ENCODE data around the gene KRT35. TPM values are rescaled to one million over a fixed set of nuclear protein-coding genes. Genes with fewer than 3 reads are reported as not detected.
A peak's percentile ranks its signal among the peaks of the same experiment; 100 is the strongest.

The KRT35 gene
- total and polyA plus RNA-seq, 4 donors = not detected

DNA sequence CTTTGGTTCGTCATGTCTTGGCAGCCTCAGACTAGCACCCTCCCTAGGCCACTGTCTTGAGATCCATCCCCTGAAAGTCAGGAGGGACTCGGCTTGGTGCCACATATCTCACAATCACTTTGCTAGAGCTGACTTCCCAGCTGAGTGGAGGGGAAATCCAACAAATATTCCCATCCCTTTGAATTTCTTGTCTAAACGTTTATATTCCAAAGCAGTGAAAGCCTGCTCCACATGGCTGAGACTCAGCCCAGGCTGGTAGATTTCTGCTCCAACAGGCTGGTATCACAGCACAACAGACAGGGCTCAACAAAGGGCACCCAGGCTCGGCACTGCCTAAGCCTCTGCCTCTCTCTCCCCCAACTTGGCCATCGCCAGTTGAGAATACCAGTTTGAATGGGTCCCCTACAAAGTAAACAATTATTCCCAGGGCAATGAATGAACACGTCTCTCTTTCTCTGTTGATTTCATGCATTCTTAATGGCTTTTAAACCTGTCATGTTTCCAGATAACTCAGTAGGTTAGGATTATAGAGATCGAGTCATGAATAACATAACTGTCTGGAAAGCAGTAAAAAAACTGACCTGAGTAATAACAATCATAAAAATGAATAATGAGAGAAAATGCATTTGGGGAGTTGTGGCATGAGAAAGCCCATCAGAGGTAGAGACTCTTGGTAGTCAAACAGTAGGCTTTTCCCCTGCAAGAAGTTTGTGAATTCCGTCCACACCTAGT is 23.5 kb upstream of the KRT35 start:
- ATAC-seq (ENCODE audit: insufficient read depth, low FRiP score) = no peak
- H3K9me3 ChIP-seq (ENCODE audit: control insufficient read depth in 4 of 4, insufficient read depth in 3 of 4, low read length in 3 of 4) = no peaks in the 10 kb centered on the region
- DNase-seq = peak in 2 of 3 donors; percentile 12 to 53
- no peaks in the 10 kb centered on the region for H3K27me3 ChIP-seq (ENCODE audit: control insufficient read depth in 3 of 3, insufficient read depth in 3 of 3, low read length in 2 of 3)
- no peak overlapping the region for H3K4me3 ChIP-seq
- H3K4me1 ChIP-seq (ENCODE audit: control insufficient read depth in 5 of 5, insufficient read depth in 5 of 5, low read length in 5 of 5) = peaks cover 0 to 7% (median 1%) of the 10 kb centered on the region in 5 donors
- no peak overlapping the region for H3K27ac ChIP-seq (ENCODE audit: low read depth in 1 of 2, low read length in 1 of 2)
- H3K36me3 ChIP-seq (ENCODE audit: control insufficient read depth in 4 of 4, insufficient read depth in 4 of 4, low read length in 4 of 4) = no peaks in the 10 kb centered on the region
- TF ChIP-seq, protein P1, sequence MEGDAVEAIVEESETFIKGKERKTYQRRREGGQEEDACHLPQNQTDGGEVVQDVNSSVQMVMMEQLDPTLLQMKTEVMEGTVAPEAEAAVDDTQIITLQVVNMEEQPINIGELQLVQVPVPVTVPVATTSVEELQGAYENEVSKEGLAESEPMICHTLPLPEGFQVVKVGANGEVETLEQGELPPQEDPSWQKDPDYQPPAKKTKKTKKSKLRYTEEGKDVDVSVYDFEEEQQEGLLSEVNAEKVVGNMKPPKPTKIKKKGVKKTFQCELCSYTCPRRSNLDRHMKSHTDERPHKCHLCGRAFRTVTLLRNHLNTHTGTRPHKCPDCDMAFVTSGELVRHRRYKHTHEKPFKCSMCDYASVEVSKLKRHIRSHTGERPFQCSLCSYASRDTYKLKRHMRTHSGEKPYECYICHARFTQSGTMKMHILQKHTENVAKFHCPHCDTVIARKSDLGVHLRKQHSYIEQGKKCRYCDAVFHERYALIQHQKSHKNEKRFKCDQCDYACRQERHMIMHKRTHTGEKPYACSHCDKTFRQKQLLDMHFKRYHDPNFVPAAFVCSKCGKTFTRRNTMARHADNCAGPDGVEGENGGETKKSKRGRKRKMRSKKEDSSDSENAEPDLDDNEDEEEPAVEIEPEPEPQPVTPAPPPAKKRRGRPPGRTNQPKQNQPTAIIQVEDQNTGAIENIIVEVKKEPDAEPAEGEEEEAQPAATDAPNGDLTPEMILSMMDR (IDR thresholded peaks at IDR 0.05; ENCODE audit: control extremely low read depth, extremely low read depth) = no peak
- WGBS, 2 donors = 61 to 77% methylated on average over 8 of the region's 8 CpGs
- no peak overlapping the region for H3K9ac ChIP-seq (ENCODE audit: insufficient read depth in 1 of 2, low read length in 2 of 2)

DNA sequence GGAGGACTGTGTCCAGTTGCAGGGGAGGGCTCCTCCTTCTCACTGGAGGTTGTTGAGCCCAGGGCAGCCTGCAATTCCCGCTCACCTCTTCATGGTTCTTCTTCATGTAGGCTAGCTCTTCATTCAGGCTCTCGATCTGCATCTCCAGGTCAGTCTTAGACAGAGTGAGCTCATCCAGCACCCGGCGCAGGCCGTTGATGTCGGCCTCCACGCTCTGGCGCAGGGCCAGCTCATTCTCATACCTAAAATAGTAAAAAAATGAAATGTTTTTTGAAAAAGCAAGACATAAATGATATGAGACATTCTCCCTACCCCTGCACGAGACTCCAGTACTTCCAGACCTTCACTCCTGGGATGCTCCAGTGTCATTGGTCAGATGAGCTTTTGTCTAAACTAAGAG is 22.3 kb upstream of the KRT35 start:
- no peaks in the 10 kb centered on the region for H3K36me3 ChIP-seq (ENCODE audit: control insufficient read depth in 4 of 4, insufficient read depth in 4 of 4, low read length in 4 of 4)
- no peak overlapping the region for H3K9ac ChIP-seq (ENCODE audit: insufficient read depth in 1 of 2, low read length in 2 of 2)
- H3K9me3 ChIP-seq (ENCODE audit: control insufficient read depth in 4 of 4, insufficient read depth in 3 of 4, low read length in 3 of 4) = no peaks in the 10 kb centered on the region
- no peaks in the 10 kb centered on the region for H3K27me3 ChIP-seq (ENCODE audit: control insufficient read depth in 3 of 3, insufficient read depth in 3 of 3, low read length in 2 of 3)
- ATAC-seq (ENCODE audit: insufficient read depth, low FRiP score) (no peak), DNase-seq (no peak)
- H3K27ac ChIP-seq (ENCODE audit: low read depth in 1 of 2, low read length in 1 of 2) = no peak overlapping the region
- no peak overlapping the region for H3K4me3 ChIP-seq
- 86 to 95% methylated on average over 9 of the region's 9 CpGs for WGBS, 2 donors
- TF ChIP-seq, protein P1 (IDR thresholded peaks at IDR 0.05; ENCODE audit: control extremely low read depth, extremely low read depth) = no peak
- peaks cover 0 to 7% (median 1%) of the 10 kb centered on the region in 5 donors for H3K4me1 ChIP-seq (ENCODE audit: control insufficient read depth in 5 of 5, insufficient read depth in 5 of 5, low read length in 5 of 5)

DNA sequence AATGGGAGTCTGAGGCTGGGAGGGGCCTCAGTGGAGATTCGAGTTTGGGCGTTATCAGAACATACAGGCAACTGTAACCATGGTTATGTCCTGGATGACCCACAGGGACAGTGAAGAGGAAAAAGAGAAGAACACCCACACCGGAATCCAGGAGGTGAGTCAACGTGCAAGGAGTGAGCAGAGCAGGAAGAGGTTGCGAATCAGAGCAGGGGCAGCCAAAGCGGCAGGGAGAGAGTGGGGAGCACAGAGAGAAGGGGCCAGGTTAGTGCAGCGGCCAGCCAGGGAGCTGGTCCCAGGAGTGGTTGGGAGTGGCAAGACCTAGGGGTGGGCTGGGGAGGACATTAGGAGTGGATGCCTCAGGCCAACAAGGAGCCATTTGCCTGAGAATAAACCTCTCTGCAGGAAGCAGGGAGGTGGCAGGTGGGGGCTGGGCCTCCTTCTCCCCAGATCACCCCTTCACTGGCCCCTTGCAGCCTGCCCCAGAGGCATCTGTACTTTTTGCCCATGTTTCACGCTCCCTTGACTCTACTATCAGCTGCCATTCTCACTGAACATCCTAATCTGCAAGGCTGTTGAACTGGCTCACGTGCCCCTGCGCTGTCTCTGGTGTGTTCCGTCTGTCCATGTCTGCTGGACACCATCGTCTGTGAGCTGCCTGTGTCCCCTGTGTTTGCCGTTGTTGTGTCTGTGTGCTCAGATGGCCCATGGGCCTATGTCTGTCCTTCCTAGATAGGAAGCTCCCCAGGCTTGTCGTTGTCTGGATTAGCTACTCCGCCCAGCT is 19.4 kb upstream of the KRT35 start:
- Histone ChIP-seq H3K4me1 (ENCODE audit: control insufficient read depth in 5 of 5, insufficient read depth in 5 of 5, low read length in 5 of 5) (peaks cover 0 to 9% (median 0%) of the 10 kb centered on the region in 5 donors), H3K9ac (ENCODE audit: insufficient read depth in 1 of 2, low read length in 2 of 2) (no peak overlapping the region), H3K27ac (ENCODE audit: low read depth in 1 of 2, low read length in 1 of 2) (no peak overlapping the region), H3K27me3 (ENCODE audit: control insufficient read depth in 3 of 3, insufficient read depth in 3 of 3, low read length in 2 of 3) (no peaks in the 10 kb centered on the region), H3K9me3 (ENCODE audit: control insufficient read depth in 4 of 4, insufficient read depth in 3 of 4, low read length in 3 of 4) (no peaks in the 10 kb centered on the region), H3K36me3 (ENCODE audit: control insufficient read depth in 4 of 4, insufficient read depth in 4 of 4, low read length in 4 of 4) (no peaks in the 10 kb centered on the region), H3K4me3 (no peak overlapping the region)
- TF ChIP-seq, protein P1 (IDR thresholded peaks at IDR 0.05; ENCODE audit: control extremely low read depth, extremely low read depth) = no peak
- ATAC-seq (ENCODE audit: insufficient read depth, low FRiP score) (no peak), DNase-seq (no peak)
- WGBS, 2 donors = 63 to 65% methylated on average over 15 of the region's 15 CpGs

Measured in lung (tissue), 12 donors.